ENCODE data around the gene RAB2B.

GRCh38 chr14:21506557-21506956 lies 29.8 kb upstream of the RAB2B start:
- TF ChIP-seq POLR2A (IDR thresholded peaks at IDR 0.05) (no peak), EP300 (IDR thresholded peaks at IDR 0.05) (no peak)
- TF ChIP-seq, protein P1, sequence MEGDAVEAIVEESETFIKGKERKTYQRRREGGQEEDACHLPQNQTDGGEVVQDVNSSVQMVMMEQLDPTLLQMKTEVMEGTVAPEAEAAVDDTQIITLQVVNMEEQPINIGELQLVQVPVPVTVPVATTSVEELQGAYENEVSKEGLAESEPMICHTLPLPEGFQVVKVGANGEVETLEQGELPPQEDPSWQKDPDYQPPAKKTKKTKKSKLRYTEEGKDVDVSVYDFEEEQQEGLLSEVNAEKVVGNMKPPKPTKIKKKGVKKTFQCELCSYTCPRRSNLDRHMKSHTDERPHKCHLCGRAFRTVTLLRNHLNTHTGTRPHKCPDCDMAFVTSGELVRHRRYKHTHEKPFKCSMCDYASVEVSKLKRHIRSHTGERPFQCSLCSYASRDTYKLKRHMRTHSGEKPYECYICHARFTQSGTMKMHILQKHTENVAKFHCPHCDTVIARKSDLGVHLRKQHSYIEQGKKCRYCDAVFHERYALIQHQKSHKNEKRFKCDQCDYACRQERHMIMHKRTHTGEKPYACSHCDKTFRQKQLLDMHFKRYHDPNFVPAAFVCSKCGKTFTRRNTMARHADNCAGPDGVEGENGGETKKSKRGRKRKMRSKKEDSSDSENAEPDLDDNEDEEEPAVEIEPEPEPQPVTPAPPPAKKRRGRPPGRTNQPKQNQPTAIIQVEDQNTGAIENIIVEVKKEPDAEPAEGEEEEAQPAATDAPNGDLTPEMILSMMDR (IDR thresholded peaks at IDR 0.05), result no peak

Measured in tibial nerve (tissue), 4 donors.